Panc1 (cell line): ENCODE results near the gene TMEM106C. TPM values are rescaled to one million over a fixed set of nuclear protein-coding genes. Genes with fewer than 3 reads are reported as not detected.

Experiments
- ATAC-seq: fragments of 200-7000 bp; cut with Tn5 transposase; 2 replicates; pipeline ENCODE4 v1.9.1; 2020; ENCODE audit warnings: mild to moderate bottlenecking, moderate library complexity
- BruUV-seq: library from RNA; stranded (reverse); fragments of 400-500 nt; replicated peaks from 2 replicates; lab custom pipeline; 2021; lab: Mats Ljungman, UMichigan
- CTCF ChIA-PET: fragments of 300-600 bp; sonication (Branson Sonifier 250); formaldehyde crosslinking; loops from one replicate; lab custom pipeline; 2022; ENCODE audit warnings: antibody characterized with exemption; lab: Charles Lee
- POLR2A ChIA-PET: fragments of 300-600 bp; sonication (Branson Sonifier 250); formaldehyde crosslinking; loops from one replicate; lab custom pipeline; 2022; ENCODE audit warnings: antibody characterized with exemption; lab: Charles Lee
- DNase-seq: peaks from one replicate; pipeline ENCODE4 v3.0.0-alpha.2; 2010; ENCODE audit warnings: low read depth, low spot score
- H3K27ac ChIP-seq: 2 replicates; pipeline ENCODE4 v1.5.1; 2011; ENCODE audit warnings: mild to moderate bottlenecking, low read length, inconsistent platforms
- H3K27me3 ChIP-seq: fragments of 200-500 bp; sonication (Bioruptor generic); 2 replicates; pipeline ENCODE4 v1.6.0; 2014; ENCODE audit warnings: low read length, inconsistent platforms; ENCODE audit not compliant: control insufficient read depth, insufficient read depth
- H3K36me3 ChIP-seq: fragments of 200-500 bp; sonication (Bioruptor generic); 2 replicates; pipeline ENCODE4 v1.5.1; 2014; ENCODE audit warnings: inconsistent platforms, mild to moderate bottlenecking, low read length, moderate library complexity; ENCODE audit not compliant: control insufficient read depth, insufficient read depth
- H3K4me1 ChIP-seq: 2 replicates; pipeline ENCODE4 v1.5.1; 2011; ENCODE audit warnings: inconsistent platforms, mild to moderate bottlenecking, low read length, moderate library complexity; ENCODE audit not compliant: control insufficient read depth, insufficient read depth
- H3K4me3 ChIP-seq, 2 experiments: 2 replicates each; pipeline ENCODE4 v1.5.1; 2011 to 2012; ENCODE audit warnings: low read depth in 2 of 2, low read length in 2 of 2, mild to moderate bottlenecking in 2 of 2, inconsistent platforms in 1 of 2, moderate library complexity in 1 of 2
- H3K9me3 ChIP-seq: fragments of 200-500 bp; sonication (Bioruptor generic); 2 replicates; pipeline ENCODE4 v1.5.1; 2014; ENCODE audit warnings: low read depth, mild to moderate bottlenecking, inconsistent platforms, low read length, moderate library complexity; ENCODE audit not compliant: control insufficient read depth, insufficient read depth
- CTCF ChIP-seq: fragments of 450-650 bp; IDR thresholded peaks from 2 replicates; pipeline ENCODE4 v1.5.1; 2017; ENCODE audit warnings: mild to moderate bottlenecking
- POLR2AphosphoS5 ChIP-seq: IDR thresholded peaks from 2 replicates; pipeline ENCODE4 v1.6.1; 2012; ENCODE audit warnings: mild to moderate bottlenecking, low read depth, low read length, moderate library complexity
- REST ChIP-seq, 2 experiments: IDR thresholded peaks; 2 replicates each; pipeline ENCODE4 v1.6.1; 2011 to 2012; ENCODE audit warnings: low read depth in 2 of 2, control low read depth in 1 of 2, low read length in 1 of 2, mild to moderate bottlenecking in 1 of 2, moderate library complexity in 1 of 2; ENCODE audit not compliant: insufficient read depth in 1 of 2
- SIN3A ChIP-seq: IDR thresholded peaks from 2 replicates; pipeline ENCODE4 v1.6.1; 2012; ENCODE audit warnings: low read depth, mild to moderate bottlenecking, low read length, moderate library complexity, borderline replicate concordance; ENCODE audit not compliant: insufficient read depth
- TCF7L2 ChIP-seq: IDR thresholded peaks from 2 replicates; pipeline ENCODE4 v1.6.1; 2011; ENCODE audit warnings: mild to moderate bottlenecking, low read depth, low read length, inconsistent platforms
- in situ Hi-C: cut with HindIII; loops from 2 replicates; pipeline ENCODE4 v1.10.0; 2016; ENCODE audit warnings: low sequenced_read_pairs, low pct_unique_long_range_greater_than_20kb
- intact Hi-C: fragments of 100-400 bp; cut with micrococcal nuclease; formaldehyde crosslinking; loops from one replicate; pipeline ENCODE4 v1.10.0; 2022; ENCODE audit not compliant: unreplicated experiment
- total RNA-seq: library from RNA; stranded (reverse); gene quantifications from one replicate; pipeline ENCODE4 v1.2.1, GENCODE V29; 2021; ENCODE audit not compliant: unreplicated experiment

Gene TMEM106C
- total RNA-seq, 1 experiment from 2014 or later = 93.7 TPM

GRCh38 chr12:47962198-47962597 is 1.2 kb upstream of the TMEM106C start:
- DNase-seq (no peak), ATAC-seq (no peak)
- Histone ChIP-seq H3K4me3 (no peak overlapping the region), H3K36me3 (peaks cover 7% of the 10 kb centered on the region), H3K9me3 (no peaks in the 10 kb centered on the region), H3K27me3 (no peaks in the 10 kb centered on the region), H3K27ac (no peak overlapping the region), H3K4me1 (peaks cover 13% of the 10 kb centered on the region)
- in situ Hi-C loops (no loop called here), intact Hi-C loops (no loop called here)
- ChIA-PET POLR2A (no interaction called here), CTCF (no interaction called here)
- BruUV-seq = no TSS peak
- TF ChIP-seq SIN3A (no peak), POLR2AphosphoS5 (no peak), CTCF (no peak), REST (IDR thresholded peaks at IDR 0.05; ENCODE audit: insufficient read depth in 1 of 2, low read depth in 2 of 2, low read length in 1 of 2) (no peak), TCF7L2 (no peak)

- no TSS peak for BruUV-seq
- peak overlapping the region; percentile 85 for H3K27ac ChIP-seq
Measured at GRCh38 chr12:47964106-47964728, 821 bp downstream of the TMEM106C start.

More at GRCh38 chr12:47964106-47964728, 821 bp downstream of the TMEM106C start:
- DNase-seq (no peak), ATAC-seq (no peak)
- Histone ChIP-seq H3K9me3 (no peaks in the 10 kb centered on the region), H3K4me3 (peak overlapping the region; percentile 84 to 94), H3K36me3 (peaks cover 7% of the 10 kb centered on the region), H3K27me3 (no peaks in the 10 kb centered on the region), H3K4me1 (peaks cover 13% of the 10 kb centered on the region)
- CTCF ChIA-PET = interaction anchor here (1.3 kb wide), 1 partner anchor 10 kb away, joined by 3 read pairs; no protein-coding TSS in a partner anchor
- intact Hi-C loops (no loop called here), in situ Hi-C loops (no loop called here)
- POLR2A ChIA-PET = interaction anchor here (0.7 kb wide), 1 partner anchor 67 kb away, joined by 3 read pairs; no protein-coding TSS in a partner anchor
- TF ChIP-seq REST (IDR thresholded peaks at IDR 0.05; ENCODE audit: insufficient read depth in 1 of 2, low read depth in 2 of 2, low read length in 1 of 2) (no peak), POLR2AphosphoS5 (no peak), TCF7L2 (no peak), CTCF (no peak), SIN3A (no peak)
